SH-SY5Y (cell line): Measurements from ENCODE around the gene WSB2.

Experiments
- GATA2 ChIP-seq: IDR thresholded peaks from 2 replicates; pipeline ENCODE4 v1.6.1; 2011; ENCODE audit warnings: mild to moderate bottlenecking, low read depth, low read length
- GATA3 ChIP-seq: IDR thresholded peaks from 2 replicates; pipeline ENCODE4 v1.6.1; 2011; ENCODE audit warnings: low read depth, mild to moderate bottlenecking, low read length, moderate library complexity

- TF ChIP-seq GATA2 (no peak), GATA3 (no peak)
Observed at GRCh38 chr12:118042091-118042490, 18.9 kb downstream of the WSB2 start.
